Activated CD8-positive, alpha-beta memory T cell treated with anti-CD3 and anti-CD28 coated beads, Interleukin-2, amount 50 U/mL, for 4 hours (primary cell): Measurements from ENCODE around the gene PIAS4.

ENCODE experiments used
- DNase-seq: peaks from one replicate; pipeline ENCODE4 v3.0.0-alpha.2; 2020

The PIAS4 gene

GRCh38 chr19:4080473-4080872 lies 72.9 kb downstream of the PIAS4 start:
- no peak for DNase-seq

DNA sequence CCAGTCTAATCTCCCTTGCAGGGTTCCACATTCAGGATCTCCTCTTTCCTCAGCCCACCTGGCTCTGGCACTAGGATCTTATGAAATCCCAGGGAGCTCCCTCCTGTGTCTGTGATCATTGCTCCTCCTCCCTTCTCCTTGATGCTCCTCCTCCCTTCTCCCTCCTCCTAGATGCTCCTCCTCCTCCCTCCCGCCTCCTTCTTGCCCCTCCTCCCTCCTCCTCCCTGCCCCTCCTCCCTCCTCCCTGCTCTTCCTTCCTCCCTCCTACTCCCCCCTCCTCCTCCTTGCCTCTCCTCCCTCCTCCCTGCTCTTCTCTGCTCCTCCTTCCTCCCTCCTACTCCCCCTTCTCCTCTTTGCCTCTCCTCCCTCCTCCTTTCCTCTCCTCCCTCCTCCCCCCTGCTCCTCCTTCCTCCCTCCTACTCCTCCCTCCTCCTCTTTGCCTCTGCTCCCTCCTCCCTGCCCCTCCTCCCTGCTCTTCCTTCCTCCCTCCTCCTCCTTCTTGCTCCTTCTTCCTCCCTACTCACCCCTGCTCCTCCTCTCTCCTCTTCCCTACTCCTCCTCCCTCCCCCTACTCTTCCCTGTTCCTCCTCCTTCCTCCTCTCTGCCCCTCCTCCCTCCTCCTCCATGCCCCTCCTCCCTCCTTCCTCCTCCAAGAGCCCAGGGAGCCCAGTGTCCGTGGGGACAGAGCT lies 74.0 kb downstream of the PIAS4 start:
- DNase-seq = no peak

- no peak for DNase-seq
Observed at GRCh38 chr19:4082172-4082571, 74.6 kb downstream of the PIAS4 start.

DNA sequence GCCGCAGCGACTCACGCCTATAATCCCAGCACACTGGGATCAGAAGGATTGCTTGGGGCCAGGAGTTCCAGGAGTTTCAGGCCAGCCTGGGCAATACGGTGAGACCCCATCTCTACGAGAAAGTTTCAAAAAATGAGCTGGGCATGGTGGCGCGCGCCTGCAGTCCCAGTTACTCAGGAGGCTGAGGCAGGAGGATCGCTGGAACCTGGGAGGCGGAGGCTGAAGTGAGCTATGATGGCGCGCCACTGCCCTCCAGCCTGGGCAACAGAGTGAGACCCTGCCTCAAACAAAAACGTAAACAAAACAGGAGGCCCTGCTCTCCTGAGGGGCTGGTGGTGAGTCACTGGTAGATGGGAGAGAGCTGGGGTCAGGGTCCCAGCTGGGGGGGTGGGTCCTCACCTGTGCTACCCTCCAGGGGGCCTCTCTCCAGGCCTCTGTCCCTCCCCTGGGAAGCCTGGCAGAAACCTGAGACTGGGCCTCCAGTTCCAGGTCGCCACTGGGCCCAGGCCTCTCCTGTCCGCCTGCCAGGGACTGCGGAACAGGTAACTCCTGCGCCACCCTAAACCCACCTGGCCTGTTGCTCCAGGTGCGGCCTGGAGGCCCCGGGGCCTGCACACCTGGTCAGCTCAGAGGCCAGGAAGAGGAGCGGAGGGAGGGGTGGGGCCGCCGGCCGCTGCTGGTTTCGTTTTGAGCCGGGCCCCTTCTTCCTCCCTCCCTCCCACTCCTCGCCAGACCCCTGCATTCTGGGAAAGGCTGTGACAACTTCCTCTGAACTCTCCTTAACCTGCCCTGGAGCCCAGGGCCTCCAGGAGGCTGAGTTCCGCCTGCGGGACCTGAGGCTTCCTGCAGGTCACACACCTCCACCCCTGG lies 76.4 kb downstream of the PIAS4 start:
- no peak for DNase-seq

DNA sequence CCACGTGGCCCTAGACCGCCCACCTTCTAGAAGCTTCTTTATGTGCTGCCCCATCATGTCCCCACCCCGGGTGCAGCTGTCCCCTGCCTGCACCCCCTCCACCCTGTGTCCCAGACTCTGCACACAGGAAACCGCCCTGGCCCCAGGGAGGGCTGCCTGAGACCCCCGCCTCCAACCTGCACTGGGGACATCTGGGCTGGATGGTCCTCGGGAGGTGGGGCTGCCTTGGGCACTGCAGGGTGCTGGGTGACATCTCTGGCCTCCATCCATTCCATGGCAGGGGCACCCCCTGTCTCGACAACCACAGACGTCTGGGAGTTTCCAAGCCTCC lies 77.0 kb downstream of the PIAS4 start:
- no peak for DNase-seq

DNA sequence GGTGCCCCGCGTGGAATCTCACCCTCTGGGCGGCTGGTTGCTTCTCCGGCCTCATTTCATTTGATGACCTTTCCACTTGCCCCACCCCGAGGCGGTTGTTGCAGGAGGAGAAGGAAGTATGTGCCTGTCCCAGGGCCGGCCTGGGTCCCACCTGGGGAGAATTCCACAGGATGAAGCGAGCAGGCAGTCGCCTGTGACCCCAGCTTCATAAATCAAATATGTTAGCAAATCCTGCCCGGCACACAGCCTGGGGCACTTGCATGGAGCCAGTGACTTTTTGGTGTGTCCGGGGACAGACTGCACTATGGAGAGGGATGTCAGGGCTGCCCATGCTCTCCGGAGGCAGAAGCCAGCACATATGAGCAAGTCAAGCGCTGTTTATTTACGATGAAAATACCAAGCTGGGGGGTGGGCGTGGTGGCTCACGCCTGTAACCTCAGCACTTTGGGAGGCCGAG lies 78.9 kb downstream of the PIAS4 start:
- DNase-seq = no peak

GRCh38 chr19:4087787-4088679 lies 80.5 kb downstream of the PIAS4 start:
- no peak for DNase-seq

DNA sequence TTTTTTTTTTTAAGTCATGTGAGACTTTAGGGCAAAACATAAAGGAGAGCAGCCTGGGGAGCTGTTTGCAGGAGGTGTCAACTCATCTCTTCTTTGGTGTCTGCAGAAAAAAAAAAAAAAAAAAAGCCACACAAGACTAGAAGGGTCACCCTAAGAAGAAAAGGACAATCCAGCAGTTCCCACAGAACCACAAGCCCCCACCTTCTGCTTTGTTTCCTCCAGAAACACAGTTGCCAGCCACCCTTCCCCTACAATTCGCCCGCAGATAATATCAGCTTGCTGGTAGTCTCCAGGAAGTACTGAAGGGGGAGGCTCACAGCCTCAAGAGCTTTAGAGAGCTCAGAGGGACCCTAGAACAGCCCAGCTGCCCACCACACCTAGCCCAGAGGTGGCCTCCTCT lies 81.4 kb downstream of the PIAS4 start:
- no peak for DNase-seq
